Stimulated activated CD4-positive, alpha-beta T cell treated with anti-CD3 and anti-CD28 coated beads, Interleukin-4, amount 100 ng/mL, for 24 hours (primary cell): Measurements from ENCODE around the gene LHB.
"Not testable (repeated sequence)": the region's sequence is repeated elsewhere in the genome, so short reads cannot be mapped to it uniquely, and the experiment has no call there.

Source experiments
- DNase-seq: peaks from one replicate; pipeline ENCODE4 v3.0.0-alpha.2; 2020

LHB gene

DNA sequence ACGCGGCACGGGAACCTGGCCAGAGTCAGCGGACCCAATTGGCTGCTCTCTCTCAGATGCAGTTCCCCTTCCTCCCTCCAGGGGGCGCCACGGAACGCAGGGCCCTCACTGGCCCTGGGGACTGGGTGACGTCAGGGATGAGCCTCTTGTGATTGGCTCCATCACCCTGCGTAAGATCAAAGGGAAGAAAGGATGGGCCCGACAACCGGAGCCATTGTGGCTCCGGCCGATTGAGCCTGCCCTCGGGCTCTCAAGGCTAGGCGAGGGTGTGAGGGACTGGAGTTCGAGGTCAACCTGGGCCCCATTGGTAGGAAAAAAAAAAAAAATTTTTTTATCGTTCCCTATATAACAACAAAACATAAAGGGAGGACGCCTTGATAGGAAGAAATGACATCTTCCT, 19.9 kb upstream of the LHB start, which contains the start of gene CGB1:
Gene CGB1 (minus strand): TSS at position 81 of the 400 bp plus-strand sequence. CDS start 184 bp downstream, outside the sequence.
- peak; percentile 50 for DNase-seq

GRCh38 chr19:49031642-49032301, 14.9 kb upstream of the LHB start, which contains the start of gene CGB2:
CGB2 (plus strand) TSS chr19:49031890; CDS start chr19:49032096, 206 bp downstream.
- peak; percentile 55 for DNase-seq

GRCh38 chr19:49030323-49030722, 13.4 kb upstream of the LHB start:
- not testable (repeated sequence) for DNase-seq

GRCh38 chr19:49029749-49030148, 12.9 kb upstream of the LHB start:
- DNase-seq = not testable (repeated sequence)

- not testable (repeated sequence) for DNase-seq
Measured at GRCh38 chr19:49028686-49029085, 11.8 kb upstream of the LHB start.

- DNase-seq = not testable (repeated sequence)
Measured at GRCh38 chr19:49025599-49025998, 8.7 kb upstream of the LHB start.

DNA sequence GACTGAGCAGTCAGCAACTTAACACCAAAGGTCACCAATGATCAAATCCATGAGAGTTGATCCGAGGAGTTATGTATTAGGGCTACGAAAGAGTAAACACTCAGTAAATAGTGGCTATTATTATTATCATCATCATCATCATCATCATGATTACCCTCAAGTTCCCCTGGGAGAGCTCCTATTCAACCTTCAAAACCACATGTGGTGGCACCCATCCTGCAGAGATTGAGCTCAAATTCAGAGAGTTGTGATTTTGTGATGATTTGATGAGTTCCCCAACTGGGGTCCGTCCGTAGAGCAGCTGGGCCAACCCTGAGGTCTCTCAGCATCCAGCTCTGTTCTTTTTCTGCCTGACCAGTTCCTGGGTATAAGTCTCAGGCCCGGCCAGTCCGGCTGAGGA, 8.2 kb upstream of the LHB start:
- DNase-seq = not testable (repeated sequence)

- not testable (repeated sequence) for DNase-seq
Measured at GRCh38 chr19:49024233-49024632, 7.3 kb upstream of the LHB start, which contains the start of gene CGB3. CGB3 (minus strand) TSS chr19:49024333; CDS start chr19:49023971, 362 bp downstream.

- DNase-seq = no peak
Measured at GRCh38 chr19:49022116-49022515, 5.2 kb upstream of the LHB start.

- no peak for DNase-seq
Measured at GRCh38 chr19:49020931-49021895, 4.3 kb upstream of the LHB start.

DNA sequence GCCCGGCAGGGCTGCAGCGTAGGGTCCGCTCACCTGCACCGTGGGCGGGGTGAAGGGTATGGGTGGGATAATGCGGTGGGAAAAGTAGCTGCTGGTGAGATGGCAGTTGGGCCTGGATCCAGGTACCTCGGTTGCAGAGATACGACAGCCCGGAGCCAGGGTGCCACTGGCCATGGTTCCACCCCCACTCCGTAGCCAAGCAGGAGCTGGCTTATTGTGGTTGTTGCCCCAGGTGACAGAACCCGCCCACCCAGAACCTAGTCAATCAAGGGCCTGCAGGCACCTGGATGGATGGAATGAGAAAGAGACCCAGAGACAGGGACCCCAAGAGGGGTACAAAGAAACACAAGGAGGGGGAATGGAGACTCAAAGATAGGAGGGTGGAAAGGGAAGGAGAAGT, 3.5 kb upstream of the LHB start:
- DNase-seq = no peak

DNA sequence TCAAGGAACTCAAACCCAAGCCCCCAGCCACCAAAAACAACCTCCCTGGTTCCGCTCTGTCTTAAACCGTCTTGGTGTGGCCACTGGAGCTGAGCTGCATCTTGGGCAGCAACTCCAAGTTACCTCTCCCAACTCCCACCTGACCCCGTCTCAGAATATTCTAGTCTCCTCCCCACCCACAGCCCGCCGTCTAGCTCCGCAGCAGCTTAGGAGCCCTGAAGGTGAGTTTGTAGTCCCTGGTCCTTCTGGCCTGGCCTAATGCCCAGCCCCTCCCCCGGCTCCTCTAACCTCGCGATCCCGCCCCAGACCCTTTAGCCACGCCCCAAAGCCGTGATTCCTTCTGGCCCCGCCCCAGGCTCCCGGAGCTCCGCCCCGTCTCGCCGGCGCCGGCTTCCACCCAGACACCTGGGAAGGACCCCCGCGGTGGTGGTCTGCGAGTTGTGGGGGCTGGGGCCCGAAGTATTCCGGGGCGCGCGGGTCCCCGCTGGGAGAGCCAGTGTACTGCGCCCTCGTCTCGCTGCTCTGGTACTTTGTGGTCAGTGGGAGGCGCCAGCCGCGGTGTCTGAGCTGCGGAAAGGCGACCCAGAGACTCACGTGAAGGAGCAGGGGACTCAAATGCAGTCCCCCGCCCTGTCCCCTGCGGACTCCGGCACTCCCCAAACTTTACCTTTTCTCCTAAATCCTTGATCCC, 2.5 kb upstream of the LHB start:
- peak; percentile 55 for DNase-seq

- not testable (repeated sequence) for DNase-seq
Measured at GRCh38 chr19:49018388-49019241, 1.7 kb upstream of the LHB start.

- DNase-seq = peak; percentile 62
Measured at GRCh38 chr19:49017666-49018351, 918 bp upstream of the LHB start.

DNA sequence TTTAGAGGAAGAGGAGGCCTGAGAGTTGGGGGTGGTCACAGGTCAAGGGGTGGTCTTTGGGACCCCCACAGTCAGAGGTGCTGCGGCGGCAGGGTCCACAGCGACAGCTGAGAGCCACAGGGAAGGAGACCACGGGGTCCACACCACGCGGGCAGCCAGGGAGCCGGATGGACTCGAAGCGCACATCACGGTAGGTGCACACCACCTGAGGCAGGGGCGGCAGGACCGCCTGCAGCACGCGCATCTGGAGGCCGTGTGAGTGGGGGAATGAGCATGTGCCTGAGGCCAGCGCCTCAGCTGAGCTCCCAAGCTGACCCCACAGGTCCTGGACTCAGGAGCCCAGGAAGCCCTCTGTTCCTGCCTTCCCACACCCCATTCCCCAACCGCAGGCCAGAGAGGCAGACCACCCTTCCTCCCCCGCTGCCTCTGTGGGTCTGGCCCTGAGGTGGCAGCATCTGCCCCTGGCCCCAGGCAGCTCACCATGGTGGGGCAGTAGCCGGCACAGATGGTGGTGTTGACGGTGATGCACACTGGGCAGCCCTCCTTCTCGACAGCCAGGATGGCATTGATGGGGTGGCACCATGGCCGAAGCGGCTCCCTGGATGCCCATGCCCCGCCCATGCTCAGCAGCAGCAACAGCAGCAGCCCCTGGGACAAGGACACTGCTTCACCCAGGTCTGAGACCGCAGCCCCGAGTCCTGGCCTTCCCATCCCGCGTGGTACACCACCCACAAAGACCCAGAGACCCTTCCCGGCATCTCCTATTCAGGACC, 638 bp downstream of the LHB start:
- DNase-seq = no peak

DNA sequence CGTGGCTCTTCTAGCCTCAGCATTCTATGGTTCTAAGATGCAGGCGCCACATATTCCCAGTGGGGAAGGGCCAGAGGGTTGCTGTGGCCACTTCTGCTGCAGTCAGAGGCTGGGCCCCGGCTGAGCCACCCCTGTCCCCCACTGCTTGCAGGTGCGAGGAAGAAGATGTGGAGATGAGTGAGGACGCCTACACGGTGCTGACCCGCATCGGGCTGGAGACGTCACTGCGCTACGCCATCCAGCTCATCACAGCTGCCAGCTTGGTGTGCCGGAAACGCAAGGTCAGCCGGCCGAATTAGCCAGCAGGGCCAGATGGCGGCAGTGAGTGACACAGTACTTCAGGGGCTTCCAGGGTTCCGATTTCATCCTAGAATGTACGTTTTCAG, 2.0 kb downstream of the LHB start:
- no peak for DNase-seq

GRCh38 chr19:49014123-49014869, 2.6 kb downstream of the LHB start:
- DNase-seq = no peak

DNA sequence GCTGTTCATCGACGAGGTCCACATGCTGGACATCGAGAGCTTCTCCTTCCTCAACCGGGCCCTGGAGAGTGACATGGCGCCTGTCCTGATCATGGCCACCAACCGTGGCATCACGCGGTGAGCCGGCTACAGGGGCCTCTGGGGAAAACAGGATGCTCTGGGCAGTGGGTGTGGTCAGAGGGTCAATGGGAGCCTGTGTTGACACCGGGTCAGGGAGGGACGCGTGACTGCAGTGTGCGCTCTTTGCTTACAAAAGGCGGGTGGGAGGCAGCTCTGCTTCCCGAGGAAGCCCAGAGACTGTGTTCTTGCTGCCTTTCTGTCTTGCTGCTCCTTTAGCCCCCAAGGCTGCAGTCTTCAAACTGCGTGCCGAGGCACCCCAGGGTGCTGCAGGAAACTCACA, 5.7 kb downstream of the LHB start:
- DNase-seq = no peak

- DNase-seq = no peak
Measured at GRCh38 chr19:49010453-49010852, 6.4 kb downstream of the LHB start.

DNA sequence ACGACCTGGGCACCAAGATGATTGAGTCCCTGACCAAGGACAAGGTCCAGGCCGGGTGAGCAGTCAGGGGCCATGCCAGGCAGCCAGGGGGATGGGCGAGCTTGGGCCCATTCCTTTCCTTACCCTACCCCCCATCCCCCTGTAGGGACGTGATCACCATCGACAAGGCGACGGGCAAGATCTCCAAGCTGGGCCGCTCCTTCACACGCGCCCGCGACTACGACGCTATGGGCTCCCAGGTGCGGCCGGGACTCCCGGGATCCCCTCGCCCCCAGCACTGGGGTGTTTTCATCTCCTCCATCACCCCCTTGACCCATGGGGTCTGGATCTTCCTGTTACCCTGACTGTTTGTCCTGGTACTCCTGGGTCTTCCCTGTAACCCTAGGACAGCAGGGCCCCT, 7.1 kb downstream of the LHB start:
- DNase-seq = no peak
